ENCODE results near the gene FBRSL1. TPM values are rescaled to one million over a fixed set of nuclear protein-coding genes. Genes with fewer than 3 reads are reported as not detected.

Gene FBRSL1
- polyA plus RNA-seq, 1 of the 3 experiments (the other 2 are of a cell fraction): 5.5 TPM

- H3K27me3 ChIP-seq (ENCODE audit: insufficient read depth): no peaks in the 10 kb centered on the region
- POLR2A ChIA-PET: no interaction called here
- H3K27ac ChIP-seq (ENCODE audit: low read depth in 2 of 2, low read length in 1 of 2): no peak overlapping the region
- no peaks in the 10 kb centered on the region for H3K4me1 ChIP-seq (ENCODE audit: control insufficient read depth in 1 of 2, insufficient read depth in 2 of 2, low read depth in 1 of 2, low read length in 1 of 2)
- no peaks in the 10 kb centered on the region for H3F3A ChIP-seq (replicated peaks; ENCODE audit: insufficient read depth)
- H2AFZ ChIP-seq (ENCODE audit: low read depth): no peak overlapping the region
- no peak for TF ChIP-seq EZH2phosphoT487 (IDR thresholded peaks at IDR 0.05; ENCODE audit: borderline replicate concordance, low read depth)
- TF ChIP-seq CTCF (IDR thresholded peaks at IDR 0.05): peak; percentile 37
- no peak for TF ChIP-seq CHD2 (IDR thresholded peaks at IDR 0.05; ENCODE audit: low read length, partially characterized antibody)
- peak; percentile 36 for TF ChIP-seq RAD21 (IDR thresholded peaks at IDR 0.05; ENCODE audit: low read length)
- TF ChIP-seq TAF1 (IDR thresholded peaks at IDR 0.05; ENCODE audit: borderline replicate concordance, low read depth, low read length): no peak
- no peaks in the 10 kb centered on the region for H3K36me3 ChIP-seq (replicated peaks in 1 of 2; ENCODE audit: control insufficient read depth in 1 of 2, insufficient read depth in 2 of 2, low read length in 1 of 2)
- CTCF ChIA-PET: interaction anchor here (1.2 to 2.1 kb wide), 4 partner anchors 10 to 139 kb away, joined by 3 to 7 read pairs (median 4); no protein-coding TSS in a partner anchor
- H3K4me2 ChIP-seq: no peak overlapping the region
- H3K9ac ChIP-seq: no peak overlapping the region
- 66% methylated on average over 13 of the region's 13 CpGs for WGBS (ENCODE audit: low lambda C conversion rate)
- no peaks in the 10 kb centered on the region for H4K20me1 ChIP-seq (ENCODE audit: insufficient read depth)
- no peak overlapping the region for H3K4me3 ChIP-seq (ENCODE audit: low read depth in 2 of 2, low read length in 1 of 2)
- no peak for DNase-seq
- H3K9me2 ChIP-seq: no peaks in the 10 kb centered on the region
- no peaks in the 10 kb centered on the region for H3K79me2 ChIP-seq (ENCODE audit: insufficient read depth)
- H3K9me3 ChIP-seq: no peaks in the 10 kb centered on the region
Observed at GRCh38 chr12:132460571-132460970, 29.4 kb upstream of the FBRSL1 start.

GRCh38 chr12:132461526-132461925 is 28.4 kb upstream of the FBRSL1 start:
- CTCF ChIA-PET: interaction anchor here (1.2 to 2.1 kb wide), 4 partner anchors 11 to 138 kb away, joined by 3 to 7 read pairs (median 4); no protein-coding TSS in a partner anchor
- POLR2A ChIA-PET: no interaction called here
- no peak overlapping the region for H2AFZ ChIP-seq (ENCODE audit: low read depth)
- no peaks in the 10 kb centered on the region for H3K79me2 ChIP-seq (ENCODE audit: insufficient read depth)
- H3K4me1 ChIP-seq (ENCODE audit: control insufficient read depth in 1 of 2, insufficient read depth in 2 of 2, low read depth in 1 of 2, low read length in 1 of 2): no peaks in the 10 kb centered on the region
- no peaks in the 10 kb centered on the region for H3F3A ChIP-seq (replicated peaks; ENCODE audit: insufficient read depth)
- no peaks in the 10 kb centered on the region for H4K20me1 ChIP-seq (ENCODE audit: insufficient read depth)
- no peak overlapping the region for H3K27ac ChIP-seq (ENCODE audit: low read depth in 2 of 2, low read length in 1 of 2)
- TF ChIP-seq SIN3A (IDR thresholded peaks at IDR 0.05; ENCODE audit: borderline replicate concordance, low read depth, low read length) (no peak), TAF1 (IDR thresholded peaks at IDR 0.05; ENCODE audit: borderline replicate concordance, low read depth, low read length) (no peak), GABPA (IDR thresholded peaks at IDR 0.05; ENCODE audit: low read depth) (no peak), TCF12 (IDR thresholded peaks at IDR 0.05) (no peak), USF1 (IDR thresholded peaks at IDR 0.05; ENCODE audit: borderline replicate concordance, low read depth) (no peak)
- no peak for DNase-seq
- H3K9me2 ChIP-seq: no peaks in the 10 kb centered on the region
- no peak overlapping the region for H3K9ac ChIP-seq
- no peaks in the 10 kb centered on the region for H3K36me3 ChIP-seq (replicated peaks in 1 of 2; ENCODE audit: control insufficient read depth in 1 of 2, insufficient read depth in 2 of 2, low read length in 1 of 2)
- 57% methylated on average over 9 of the region's 10 CpGs for WGBS (ENCODE audit: low lambda C conversion rate)
- no peaks in the 10 kb centered on the region for H3K9me3 ChIP-seq
- no peak overlapping the region for H3K4me2 ChIP-seq
- H3K4me3 ChIP-seq (ENCODE audit: low read depth in 2 of 2, low read length in 1 of 2): no peak overlapping the region
- H3K27me3 ChIP-seq (ENCODE audit: insufficient read depth): no peaks in the 10 kb centered on the region

Measured in SK-N-SH (cell line).